ENCODE results near the gene PI4KB.
A peak's percentile ranks its signal among the peaks of the same experiment; 100 is the strongest.

Gene PI4KB

DNA sequence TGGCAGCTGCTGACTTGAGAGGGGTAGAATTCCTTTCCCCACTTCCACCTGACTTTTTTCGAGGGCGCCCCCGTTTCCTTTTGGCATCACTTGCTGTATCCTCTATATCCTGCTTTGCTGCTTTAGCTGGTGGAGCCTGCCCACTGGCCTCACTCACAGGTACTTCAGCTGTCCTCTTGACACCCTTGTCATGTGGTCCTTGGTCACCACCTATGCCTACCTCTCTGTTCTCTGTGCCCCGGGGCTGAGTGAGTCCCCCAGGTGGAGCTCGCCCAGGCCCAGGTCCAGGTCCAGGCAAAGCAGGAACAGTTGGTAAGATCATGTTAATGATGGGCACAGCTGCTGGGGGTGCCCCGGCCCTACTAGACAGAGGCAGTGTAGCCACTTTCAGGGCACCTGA, 15.4 kb upstream of the PI4KB start:
- Histone ChIP-seq H3K36me3 (peaks cover 28% of the 10 kb centered on the region), H3K27ac (no peak overlapping the region), H3K27me3 (no peaks in the 10 kb centered on the region), H3K4me1 (ENCODE audit: control insufficient read depth in 1 of 2, insufficient read depth in 1 of 2, low read depth in 1 of 2, low read length in 1 of 2) (peaks cover 11 to 12% of the 10 kb centered on the region in 2 experiments), H3K4me3 (ENCODE audit: low read depth in 1 of 2, low read length in 1 of 2) (no peak overlapping the region), H3K9me3 (no peaks in the 10 kb centered on the region)
- TF ChIP-seq, protein P1, sequence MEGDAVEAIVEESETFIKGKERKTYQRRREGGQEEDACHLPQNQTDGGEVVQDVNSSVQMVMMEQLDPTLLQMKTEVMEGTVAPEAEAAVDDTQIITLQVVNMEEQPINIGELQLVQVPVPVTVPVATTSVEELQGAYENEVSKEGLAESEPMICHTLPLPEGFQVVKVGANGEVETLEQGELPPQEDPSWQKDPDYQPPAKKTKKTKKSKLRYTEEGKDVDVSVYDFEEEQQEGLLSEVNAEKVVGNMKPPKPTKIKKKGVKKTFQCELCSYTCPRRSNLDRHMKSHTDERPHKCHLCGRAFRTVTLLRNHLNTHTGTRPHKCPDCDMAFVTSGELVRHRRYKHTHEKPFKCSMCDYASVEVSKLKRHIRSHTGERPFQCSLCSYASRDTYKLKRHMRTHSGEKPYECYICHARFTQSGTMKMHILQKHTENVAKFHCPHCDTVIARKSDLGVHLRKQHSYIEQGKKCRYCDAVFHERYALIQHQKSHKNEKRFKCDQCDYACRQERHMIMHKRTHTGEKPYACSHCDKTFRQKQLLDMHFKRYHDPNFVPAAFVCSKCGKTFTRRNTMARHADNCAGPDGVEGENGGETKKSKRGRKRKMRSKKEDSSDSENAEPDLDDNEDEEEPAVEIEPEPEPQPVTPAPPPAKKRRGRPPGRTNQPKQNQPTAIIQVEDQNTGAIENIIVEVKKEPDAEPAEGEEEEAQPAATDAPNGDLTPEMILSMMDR (IDR thresholded peaks at IDR 0.05) = no peak

- no peak overlapping the region for H3K27ac ChIP-seq
- H3K27me3 ChIP-seq = no peaks in the 10 kb centered on the region
- peaks cover 28% of the 10 kb centered on the region for H3K36me3 ChIP-seq
- TF ChIP-seq, protein P1 (IDR thresholded peaks at IDR 0.05) = no peak
- peaks cover 9 to 11% of the 10 kb centered on the region in 2 experiments for H3K4me1 ChIP-seq (ENCODE audit: control insufficient read depth in 1 of 2, insufficient read depth in 1 of 2, low read depth in 1 of 2, low read length in 1 of 2)
- no peaks in the 10 kb centered on the region for H3K9me3 ChIP-seq
- H3K4me3 ChIP-seq (ENCODE audit: low read depth in 1 of 2, low read length in 1 of 2) = no peak overlapping the region
Measured at GRCh38 chr1:151342021-151342420, 14.8 kb upstream of the PI4KB start.

- no peaks in the 10 kb centered on the region for H3K27me3 ChIP-seq
- peaks cover 28% of the 10 kb centered on the region for H3K36me3 ChIP-seq
- peak overlapping the region; percentile 31 for H3K27ac ChIP-seq
- no peaks in the 10 kb centered on the region for H3K9me3 ChIP-seq
- TF ChIP-seq, protein P1 (IDR thresholded peaks at IDR 0.05) = peak; percentile 76
- peaks cover 4 to 5% of the 10 kb centered on the region in 2 experiments for H3K4me1 ChIP-seq (ENCODE audit: control insufficient read depth in 1 of 2, insufficient read depth in 1 of 2, low read depth in 1 of 2, low read length in 1 of 2)
- no peak overlapping the region for H3K4me3 ChIP-seq (ENCODE audit: low read depth in 1 of 2, low read length in 1 of 2)
Measured at GRCh38 chr1:151340870-151341754, 13.9 kb upstream of the PI4KB start.

DNA sequence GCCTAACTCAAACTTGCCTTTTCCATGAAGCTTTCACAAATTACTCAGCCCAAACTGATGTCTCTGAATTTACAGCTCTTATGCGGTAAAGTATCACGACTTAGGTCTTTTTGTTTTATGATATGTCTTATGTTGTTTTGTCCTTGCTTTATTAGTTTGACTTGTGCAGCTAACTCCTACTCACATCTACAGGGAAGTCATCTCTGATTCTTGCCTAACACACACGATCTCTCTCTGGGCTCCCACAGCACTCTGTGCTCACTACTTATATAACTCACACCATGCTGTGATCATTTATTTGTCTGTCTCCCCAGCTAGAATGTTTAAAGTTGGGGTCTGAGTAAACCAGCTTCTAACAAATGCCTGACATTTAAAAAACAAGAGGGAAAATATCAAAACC, 9.3 kb upstream of the PI4KB start:
- TF ChIP-seq, protein P1 (IDR thresholded peaks at IDR 0.05) = no peak
- H3K4me3 ChIP-seq (ENCODE audit: low read depth in 1 of 2, low read length in 1 of 2) = no peak overlapping the region

GRCh38 chr1:151334822-151335221, 7.6 kb upstream of the PI4KB start:
- Histone ChIP-seq H3K4me3 (ENCODE audit: low read depth in 1 of 2, low read length in 1 of 2) (no peak overlapping the region), H3K9me3 (no peaks in the 10 kb centered on the region), H3K4me1 (ENCODE audit: control insufficient read depth in 1 of 2, insufficient read depth in 1 of 2, low read depth in 1 of 2, low read length in 1 of 2) (no peaks in the 10 kb centered on the region), H3K27me3 (no peaks in the 10 kb centered on the region), H3K36me3 (no peaks in the 10 kb centered on the region), H3K27ac (no peak overlapping the region)
- TF ChIP-seq, protein P1 (IDR thresholded peaks at IDR 0.05) = no peak

More for the DNA sequence above, 9.3 kb upstream of the PI4KB start:
- no peaks in the 10 kb centered on the region for H3K9me3 ChIP-seq
- peaks cover 0 to 3% of the 10 kb centered on the region in 2 experiments for H3K4me1 ChIP-seq (ENCODE audit: control insufficient read depth in 1 of 2, insufficient read depth in 1 of 2, low read depth in 1 of 2, low read length in 1 of 2)
- no peak overlapping the region for H3K27ac ChIP-seq
- H3K27me3 ChIP-seq = no peaks in the 10 kb centered on the region
- H3K36me3 ChIP-seq = no peaks in the 10 kb centered on the region
